DND-41 (cell line): ENCODE measurements around the gene UNK.

Experiments used
- ATAC-seq: fragments of 200-7000 bp; cut with Tn5 transposase; 3 replicates; pipeline ENCODE4 v1.9.1; 2021; ENCODE audit warnings: low read depth; ENCODE audit not compliant: insufficient read depth
- DNase-seq: peaks from one replicate; pipeline ENCODE4 v3.0.0-alpha.2; 2020
- H2AFZ ChIP-seq: 2 replicates; pipeline ENCODE4 v1.6.0; 2012; ENCODE audit warnings: low read depth, low read length
- H3K27ac ChIP-seq: 2 replicates; pipeline ENCODE4 v1.5.1; 2012; ENCODE audit warnings: low read length, inconsistent platforms
- H3K27me3 ChIP-seq: fragments of 200-600 bp; sonication (generic); 2 replicates; pipeline ENCODE4 v1.6.0; 2012; ENCODE audit warnings: low read length, mild to moderate bottlenecking, inconsistent platforms; ENCODE audit not compliant: insufficient read depth, poor library complexity
- H3K36me3 ChIP-seq: 2 replicates; pipeline ENCODE4 v1.5.1; 2012; ENCODE audit warnings: low read length, inconsistent platforms; ENCODE audit not compliant: insufficient read depth
- H3K4me1 ChIP-seq: 2 replicates; pipeline ENCODE4 v1.5.1; 2012; ENCODE audit warnings: mild to moderate bottlenecking, low read length; ENCODE audit not compliant: insufficient read depth
- H3K4me2 ChIP-seq: 2 replicates; pipeline ENCODE4 v1.6.0; 2012; ENCODE audit warnings: mild to moderate bottlenecking, moderate library complexity, low read length, inconsistent platforms; ENCODE audit not compliant: insufficient read depth
- H3K4me3 ChIP-seq, 2 experiments: fragments of 200-600 bp in 1 of 2; shearing (Covaris generic) in 1 of 2; 2 replicates each; pipeline ENCODE4 v1.5.1; 2012 to 2016; ENCODE audit warnings: inconsistent platforms in 2 of 2, low read length in 2 of 2, mild to moderate bottlenecking in 2 of 2, low read depth in 1 of 2, moderate library complexity in 1 of 2
- H3K79me2 ChIP-seq: 2 replicates; pipeline ENCODE4 v1.6.0; 2012; ENCODE audit warnings: low read length, inconsistent platforms; ENCODE audit not compliant: insufficient read depth
- H3K9ac ChIP-seq: 2 replicates; pipeline ENCODE4 v1.6.0; 2012; ENCODE audit warnings: low read depth, mild to moderate bottlenecking, inconsistent platforms, low read length, moderate library complexity
- H3K9me3 ChIP-seq: 2 replicates; pipeline ENCODE4 v1.5.1; 2012; ENCODE audit warnings: low read length, moderate library complexity, mild to moderate bottlenecking, inconsistent platforms; ENCODE audit not compliant: insufficient read depth, severe bottlenecking
- H4K20me1 ChIP-seq: 2 replicates; pipeline ENCODE4 v1.6.0; 2012; ENCODE audit warnings: low read length; ENCODE audit not compliant: insufficient read depth
- EZH2 ChIP-seq: IDR thresholded peaks from 3 replicates; pipeline ENCODE4 v1.6.1; 2012; ENCODE audit warnings: borderline replicate concordance, low read depth, mild to moderate bottlenecking, moderate library complexity, low read length, inconsistent platforms; ENCODE audit not compliant: severe bottlenecking
- TF ChIP-seq, protein P1 (sequence below): IDR thresholded peaks from 2 replicates; pipeline ENCODE4 v1.5.1; 2012; ENCODE audit warnings: borderline replicate concordance, low read length, moderate library complexity, mild to moderate bottlenecking; ENCODE audit not compliant: poor library complexity, severe bottlenecking; ENCODE audit errors: extremely low read depth

Gene UNK

DNA sequence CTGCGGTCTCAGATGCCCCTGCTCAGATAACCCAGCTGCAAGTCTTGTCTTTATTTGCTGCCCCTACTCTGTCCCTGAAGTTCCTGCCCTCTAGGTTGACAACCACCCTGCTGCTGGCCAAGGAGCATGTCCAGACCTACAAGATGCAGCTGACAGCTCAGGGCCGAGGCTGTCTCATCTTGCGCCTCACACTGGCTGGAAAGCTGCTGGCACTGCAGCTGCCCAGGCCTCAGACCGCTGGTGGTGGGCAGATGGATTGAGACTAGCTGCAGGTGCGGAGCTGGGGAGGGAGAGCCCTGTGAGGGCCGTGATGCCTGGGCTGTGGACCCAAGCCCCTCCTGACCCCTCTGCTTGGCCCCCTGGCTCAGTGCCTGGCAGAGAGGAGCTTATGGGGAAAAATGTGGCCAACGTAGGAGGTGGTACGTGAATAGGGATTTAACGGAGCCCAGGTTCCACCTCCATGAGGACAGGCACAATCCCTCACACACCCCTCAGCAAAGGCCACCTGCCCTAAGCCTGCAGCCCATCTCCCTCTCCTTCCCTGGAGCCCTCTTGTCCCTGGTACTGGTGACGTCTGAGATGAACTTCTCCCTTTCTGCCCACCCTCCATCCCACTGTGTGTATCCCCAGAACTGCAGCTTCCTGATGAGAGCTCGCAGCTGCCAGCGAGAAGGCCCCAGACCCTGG lies 11.3 kb upstream of the UNK start:
- Histone ChIP-seq H3K9ac (no peak overlapping the region), H2AFZ (no peak overlapping the region), H3K4me2 (no peak overlapping the region), H4K20me1 (peaks cover 30% of the 10 kb centered on the region), H3K4me3 (no peak overlapping the region), H3K4me1 (peaks cover 14% of the 10 kb centered on the region), H3K9me3 (no peaks in the 10 kb centered on the region), H3K36me3 (peaks cover 34% of the 10 kb centered on the region), H3K27me3 (no peaks in the 10 kb centered on the region), H3K79me2 (peaks cover 18% of the 10 kb centered on the region), H3K27ac (no peak overlapping the region)
- no peak for TF ChIP-seq EZH2
- TF ChIP-seq, protein P1, sequence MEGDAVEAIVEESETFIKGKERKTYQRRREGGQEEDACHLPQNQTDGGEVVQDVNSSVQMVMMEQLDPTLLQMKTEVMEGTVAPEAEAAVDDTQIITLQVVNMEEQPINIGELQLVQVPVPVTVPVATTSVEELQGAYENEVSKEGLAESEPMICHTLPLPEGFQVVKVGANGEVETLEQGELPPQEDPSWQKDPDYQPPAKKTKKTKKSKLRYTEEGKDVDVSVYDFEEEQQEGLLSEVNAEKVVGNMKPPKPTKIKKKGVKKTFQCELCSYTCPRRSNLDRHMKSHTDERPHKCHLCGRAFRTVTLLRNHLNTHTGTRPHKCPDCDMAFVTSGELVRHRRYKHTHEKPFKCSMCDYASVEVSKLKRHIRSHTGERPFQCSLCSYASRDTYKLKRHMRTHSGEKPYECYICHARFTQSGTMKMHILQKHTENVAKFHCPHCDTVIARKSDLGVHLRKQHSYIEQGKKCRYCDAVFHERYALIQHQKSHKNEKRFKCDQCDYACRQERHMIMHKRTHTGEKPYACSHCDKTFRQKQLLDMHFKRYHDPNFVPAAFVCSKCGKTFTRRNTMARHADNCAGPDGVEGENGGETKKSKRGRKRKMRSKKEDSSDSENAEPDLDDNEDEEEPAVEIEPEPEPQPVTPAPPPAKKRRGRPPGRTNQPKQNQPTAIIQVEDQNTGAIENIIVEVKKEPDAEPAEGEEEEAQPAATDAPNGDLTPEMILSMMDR: no peak
- DNase-seq (no peak), ATAC-seq (no peak)

DNA sequence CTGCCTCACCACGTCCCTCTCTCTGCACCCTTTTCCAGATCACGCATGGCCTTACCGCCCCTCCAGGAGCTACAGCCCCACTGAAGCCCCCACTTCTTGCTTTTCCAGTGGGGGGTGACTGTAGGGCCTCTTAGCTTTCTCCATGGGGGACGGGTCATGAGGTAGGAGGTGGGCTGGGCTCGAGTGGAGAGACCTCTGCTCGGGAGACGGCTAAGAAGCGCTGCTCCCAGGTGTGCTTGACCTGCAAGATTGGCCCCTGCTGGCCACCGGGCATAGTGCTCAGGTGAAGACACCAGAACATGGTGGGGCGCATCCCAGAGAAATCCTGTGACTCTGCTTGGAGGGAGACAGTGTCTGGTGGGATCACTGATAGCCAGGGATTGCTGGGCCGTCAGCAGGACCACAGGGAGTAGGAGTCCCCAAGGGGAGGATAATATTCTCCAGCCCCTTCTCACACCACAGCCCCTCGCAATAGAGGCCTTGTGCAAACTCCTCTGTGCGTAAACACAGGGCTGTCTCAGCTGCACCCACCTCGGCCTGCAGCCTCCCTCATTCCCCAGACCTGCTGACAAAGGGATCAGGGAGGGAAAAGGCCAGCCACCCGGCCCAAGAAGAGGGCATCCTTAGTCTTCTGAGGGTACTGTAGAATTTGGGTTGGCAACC lies 10.7 kb upstream of the UNK start:
- no peak overlapping the region for H3K9ac ChIP-seq
- no peak for DNase-seq
- H2AFZ ChIP-seq: no peak overlapping the region
- no peak overlapping the region for H3K4me3 ChIP-seq
- TF ChIP-seq, protein P1: no peak
- TF ChIP-seq EZH2: no peak
- H3K4me2 ChIP-seq: no peak overlapping the region
- no peak overlapping the region for H3K27ac ChIP-seq
- no peaks in the 10 kb centered on the region for H3K27me3 ChIP-seq
- peaks cover 40% of the 10 kb centered on the region for H3K36me3 ChIP-seq
- peaks cover 36% of the 10 kb centered on the region for H4K20me1 ChIP-seq
- H3K79me2 ChIP-seq: peaks cover 25% of the 10 kb centered on the region
- peaks cover 17% of the 10 kb centered on the region for H3K4me1 ChIP-seq
- H3K9me3 ChIP-seq: no peaks in the 10 kb centered on the region
- no peak for ATAC-seq

DNA sequence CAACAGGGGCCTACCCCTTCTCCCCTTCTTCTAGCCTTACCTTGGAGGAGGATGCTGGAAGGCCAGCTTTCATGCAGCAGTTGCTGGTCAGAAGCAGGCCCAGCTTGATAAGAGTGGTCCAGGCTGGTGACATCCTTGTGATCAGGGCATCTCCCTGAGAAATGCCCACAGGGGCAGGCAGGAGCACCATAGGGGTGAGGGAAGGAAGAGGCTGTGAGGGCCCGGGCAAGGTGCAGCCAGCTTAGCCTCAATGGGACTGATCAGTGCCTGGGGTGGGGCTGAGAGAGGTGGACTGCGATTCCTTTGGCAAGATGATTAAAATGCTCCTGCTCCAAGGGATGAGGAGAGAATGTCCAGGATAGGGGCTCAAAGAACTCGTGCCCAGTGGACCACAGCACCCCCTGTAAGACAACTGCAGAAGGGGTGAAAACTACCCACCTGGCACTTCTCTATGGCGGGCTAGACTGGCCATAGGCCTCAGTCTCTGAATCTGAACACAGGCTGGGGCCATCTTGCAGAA lies 10.1 kb upstream of the UNK start:
- H3K27me3 ChIP-seq: no peaks in the 10 kb centered on the region
- DNase-seq: no peak
- H3K4me3 ChIP-seq: no peak overlapping the region
- H3K9ac ChIP-seq: no peak overlapping the region
- H3K4me2 ChIP-seq: no peak overlapping the region
- peaks cover 17% of the 10 kb centered on the region for H3K4me1 ChIP-seq
- peaks cover 44% of the 10 kb centered on the region for H3K36me3 ChIP-seq
- peaks cover 30% of the 10 kb centered on the region for H3K79me2 ChIP-seq
- peaks cover 42% of the 10 kb centered on the region for H4K20me1 ChIP-seq
- H3K27ac ChIP-seq: no peak overlapping the region
- TF ChIP-seq, protein P1: peak; percentile 2
- TF ChIP-seq EZH2: no peak
- ATAC-seq: no peak
- H2AFZ ChIP-seq: no peak overlapping the region
- no peaks in the 10 kb centered on the region for H3K9me3 ChIP-seq
